HepG2 (cell line): ENCODE data around the gene SLC11A1. TPM values are rescaled to one million over a fixed set of nuclear protein-coding genes. Genes with fewer than 3 reads are reported as not detected.

Source experiments
- ATF4 ChIP-seq, 2 experiments: fragments of 450-650 bp in 1 of 2; sonication (generic) in 1 of 2; formaldehyde crosslinking; IDR thresholded peaks; 2 replicates each; pipeline versions ENCODE4 v1.5.0 to v1.8.0; 2020 to 2022; ENCODE audit warnings: mild to moderate bottlenecking in 1 of 2, missing genetic modification reagents in 1 of 2
- CEBPG ChIP-seq: IDR thresholded peaks from 2 replicates; pipeline ENCODE4 v1.6.1; 2016
- HNF1B ChIP-seq: sonication (generic); formaldehyde crosslinking; IDR thresholded peaks from 2 replicates; pipeline ENCODE4 v1.5.1; 2020; ENCODE audit warnings: mild to moderate bottlenecking, moderate library complexity, missing genetic modification reagents
- PHF20 ChIP-seq: sonication (generic); formaldehyde crosslinking; IDR thresholded peaks from 2 replicates; pipeline ENCODE4 v1.5.0; 2020; ENCODE audit warnings: mild to moderate bottlenecking, missing genetic modification reagents
- PRDM10 ChIP-seq: sonication (generic); formaldehyde crosslinking; IDR thresholded peaks from 2 replicates; pipeline ENCODE4 v1.4.0; 2020; ENCODE audit warnings: low read depth, missing genetic modification reagents
- SUZ12 ChIP-seq: fragments of 150-350 bp; IDR thresholded peaks from 2 replicates; pipeline ENCODE4 v1.6.1; 2014; ENCODE audit warnings: low read depth, low read length
- ZNF124 ChIP-seq: sonication (generic); formaldehyde crosslinking; IDR thresholded peaks from 2 replicates; pipeline ENCODE4 v1.4.0; 2020; ENCODE audit warnings: missing genetic modification reagents
- ZNF430 ChIP-seq: sonication (generic); formaldehyde crosslinking; IDR thresholded peaks from 2 replicates; pipeline ENCODE4 v1.9.0; 2021; ENCODE audit warnings: mild to moderate bottlenecking, missing genetic modification reagents
- ZNF772 ChIP-seq: sonication (generic); formaldehyde crosslinking; IDR thresholded peaks from 2 replicates; pipeline ENCODE4 v1.5.0; 2020; ENCODE audit warnings: mild to moderate bottlenecking, missing genetic modification reagents
- polyA plus RNA-seq, 8 experiments: library from polyadenylated mRNA; depleted of rRNA in 3 of 8; stranded (reverse) in 7 of 8; unstranded in 1 of 8; fragments of >200 nt; fragmentation: Illumina TruSeq in 4 of 8; extraction: Trizol in 4 of 8; gene quantifications; 2 replicates each; pipeline versions ENCODE4 v1.2.1 to v1.2.3, GENCODE V29; 2011 to 2016; ENCODE audit warnings: low read depth in 4 of 8, missing spikeins in 1 of 8, mixed read lengths in 1 of 8; ENCODE audit not compliant: insufficient read depth in 1 of 8
- total RNA-seq, 5 experiments: library from RNA; depleted of rRNA; stranded (reverse); fragments of >200 nt; fragmentation: Illumina TruSeq; extraction: Trizol; gene quantifications; 2 replicates each; pipeline ENCODE4 v1.2.3, GENCODE V29; 2016; ENCODE audit warnings: low read depth in 1 of 5
- TF ChIP-seq, protein P1 (sequence below): sonication (generic); formaldehyde crosslinking; conservative IDR thresholded peaks from 2 replicates; pipeline ENCODE4 v1.8.0; 2022; ENCODE audit warnings: mild to moderate bottlenecking, moderate library complexity, missing genetic modification reagents
- TF ChIP-seq, protein P2 (sequence below): sonication (generic); IDR thresholded peaks from 2 replicates; pipeline ENCODE4 v1.6.1; 2016; ENCODE audit warnings: low read depth, borderline replicate concordance
- TF ChIP-seq, protein P3 (sequence below): sonication (generic); formaldehyde crosslinking; IDR thresholded peaks from 2 replicates; pipeline ENCODE4 v1.8.0; 2022; ENCODE audit warnings: mild to moderate bottlenecking, missing genetic modification reagents; ENCODE audit not compliant: insufficient replicate concordance

The SLC11A1 gene
- total and polyA plus RNA-seq, 2 of the 13 experiments (the other 11 are each of a cell fraction or from before 2014, with no cell fraction given) = 0.33 to 2.3 TPM

DNA sequence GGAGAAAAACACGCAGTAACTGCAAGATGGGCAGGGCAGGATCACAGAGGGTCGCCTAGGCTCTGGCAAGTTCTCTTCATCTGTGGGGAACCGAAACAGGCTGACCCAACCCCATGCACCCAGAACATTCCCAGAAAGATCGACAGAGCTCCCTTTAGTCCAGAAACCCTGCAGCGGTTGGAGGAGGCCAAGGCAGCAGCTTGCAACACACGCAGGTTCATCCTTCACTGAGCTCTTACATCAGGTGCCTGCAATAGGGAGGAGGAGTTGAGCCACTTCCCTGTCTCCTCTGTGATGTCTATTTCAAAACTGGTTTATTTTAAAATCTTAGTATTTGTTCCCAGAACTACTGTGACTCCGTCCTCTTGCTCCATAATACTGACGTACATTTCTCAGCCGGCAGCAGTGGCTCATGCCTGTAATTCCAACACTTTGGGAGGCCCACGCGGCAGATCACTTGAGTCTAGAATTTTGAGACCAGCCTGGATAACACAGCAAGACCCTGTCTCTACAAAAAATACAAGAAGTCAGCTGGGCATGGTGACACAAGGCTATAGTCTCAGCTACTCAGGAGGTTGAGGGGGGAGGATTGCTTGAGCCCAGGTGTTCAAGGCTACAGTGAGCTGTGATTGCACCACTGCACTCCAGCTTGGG, 11.5 kb upstream of the SLC11A1 start (continued):
- TF ChIP-seq SUZ12 = no peak
- no peak for TF ChIP-seq ZNF430 (CRISPR knock-in tag)
- TF ChIP-seq, protein P1, sequence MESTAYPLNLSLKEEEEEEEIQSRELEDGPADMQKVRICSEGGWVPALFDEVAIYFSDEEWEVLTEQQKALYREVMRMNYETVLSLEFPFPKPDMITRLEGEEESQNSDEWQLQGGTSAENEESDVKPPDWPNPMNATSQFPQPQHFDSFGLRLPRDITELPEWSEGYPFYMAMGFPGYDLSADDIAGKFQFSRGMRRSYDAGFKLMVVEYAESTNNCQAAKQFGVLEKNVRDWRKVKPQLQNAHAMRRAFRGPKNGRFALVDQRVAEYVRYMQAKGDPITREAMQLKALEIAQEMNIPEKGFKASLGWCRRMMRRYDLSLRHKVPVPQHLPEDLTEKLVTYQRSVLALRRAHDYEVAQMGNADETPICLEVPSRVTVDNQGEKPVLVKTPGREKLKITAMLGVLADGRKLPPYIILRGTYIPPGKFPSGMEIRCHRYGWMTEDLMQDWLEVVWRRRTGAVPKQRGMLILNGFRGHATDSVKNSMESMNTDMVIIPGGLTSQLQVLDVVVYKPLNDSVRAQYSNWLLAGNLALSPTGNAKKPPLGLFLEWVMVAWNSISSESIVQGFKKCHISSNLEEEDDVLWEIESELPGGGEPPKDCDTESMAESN (CRISPR knock-in tag) = no peak
- TF ChIP-seq, protein P2, sequence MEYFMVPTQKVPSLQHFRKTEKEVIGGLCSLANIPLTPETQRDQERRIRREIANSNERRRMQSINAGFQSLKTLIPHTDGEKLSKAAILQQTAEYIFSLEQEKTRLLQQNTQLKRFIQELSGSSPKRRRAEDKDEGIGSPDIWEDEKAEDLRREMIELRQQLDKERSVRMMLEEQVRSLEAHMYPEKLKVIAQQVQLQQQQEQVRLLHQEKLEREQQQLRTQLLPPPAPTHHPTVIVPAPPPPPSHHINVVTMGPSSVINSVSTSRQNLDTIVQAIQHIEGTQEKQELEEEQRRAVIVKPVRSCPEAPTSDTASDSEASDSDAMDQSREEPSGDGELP = peak; percentile 60; the same call in 1 of the 2 replicates
- TF ChIP-seq ATF4 (CRISPR knock-in tag; IDR thresholded peaks at IDR 0.05) = peak in 1 of 2 experiments; percentile 87; a peak in 2 of 4 replicates
- TF ChIP-seq, protein P3, sequence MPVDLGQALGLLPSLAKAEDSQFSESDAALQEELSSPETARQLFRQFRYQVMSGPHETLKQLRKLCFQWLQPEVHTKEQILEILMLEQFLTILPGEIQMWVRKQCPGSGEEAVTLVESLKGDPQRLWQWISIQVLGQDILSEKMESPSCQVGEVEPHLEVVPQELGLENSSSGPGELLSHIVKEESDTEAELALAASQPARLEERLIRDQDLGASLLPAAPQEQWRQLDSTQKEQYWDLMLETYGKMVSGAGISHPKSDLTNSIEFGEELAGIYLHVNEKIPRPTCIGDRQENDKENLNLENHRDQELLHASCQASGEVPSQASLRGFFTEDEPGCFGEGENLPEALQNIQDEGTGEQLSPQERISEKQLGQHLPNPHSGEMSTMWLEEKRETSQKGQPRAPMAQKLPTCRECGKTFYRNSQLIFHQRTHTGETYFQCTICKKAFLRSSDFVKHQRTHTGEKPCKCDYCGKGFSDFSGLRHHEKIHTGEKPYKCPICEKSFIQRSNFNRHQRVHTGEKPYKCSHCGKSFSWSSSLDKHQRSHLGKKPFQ (CRISPR knock-in tag) = no peak
- TF ChIP-seq HNF1B (CRISPR knock-in tag) = no peak
- TF ChIP-seq PRDM10 = no peak
- no peak for TF ChIP-seq ZNF772 (CRISPR knock-in tag)
- no peak for TF ChIP-seq ZNF124 (CRISPR knock-in tag)
- TF ChIP-seq PHF20 (CRISPR knock-in tag) = no peak
- TF ChIP-seq CEBPG (CRISPR knock-in tag) = peak; percentile 69
